GM18907 (cell line): ENCODE results near the gene SRSF8.
A peak's percentile ranks its signal among the peaks of the same experiment; 100 is the strongest.
"Not testable (repeated sequence)": the region's sequence is repeated elsewhere in the genome, so short reads cannot be mapped to it uniquely, and the experiment has no call there.

Experiments
- ATAC-seq: cut with Tn5 transposase; IDR thresholded peaks from one replicate; pipeline ENCODE4 v1.9.1; 2021; ENCODE audit warnings: mild to moderate bottlenecking, moderate library complexity; ENCODE audit not compliant: unreplicated experiment

The SRSF8 gene

DNA sequence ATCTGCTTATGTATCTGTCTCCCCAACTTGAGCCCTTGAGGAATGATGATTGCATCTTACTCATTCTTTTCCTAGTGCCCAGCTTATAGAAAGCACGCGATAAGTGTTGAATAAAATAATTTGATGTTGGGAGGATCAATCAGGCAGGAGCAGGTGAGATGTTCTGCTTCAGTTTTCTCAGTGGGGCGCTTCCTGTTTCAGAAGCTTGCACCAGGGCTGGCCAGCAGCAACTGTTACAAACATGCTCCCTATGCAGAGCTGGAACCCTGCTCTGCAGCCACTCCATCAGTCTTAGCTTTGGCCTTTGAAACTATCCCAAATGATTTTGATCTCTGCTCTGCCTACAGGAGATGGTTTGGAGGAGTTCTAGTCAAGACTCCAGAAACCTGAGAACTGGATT, 26.8 kb downstream of the SRSF8 start:
- ATAC-seq, result no peak

DNA sequence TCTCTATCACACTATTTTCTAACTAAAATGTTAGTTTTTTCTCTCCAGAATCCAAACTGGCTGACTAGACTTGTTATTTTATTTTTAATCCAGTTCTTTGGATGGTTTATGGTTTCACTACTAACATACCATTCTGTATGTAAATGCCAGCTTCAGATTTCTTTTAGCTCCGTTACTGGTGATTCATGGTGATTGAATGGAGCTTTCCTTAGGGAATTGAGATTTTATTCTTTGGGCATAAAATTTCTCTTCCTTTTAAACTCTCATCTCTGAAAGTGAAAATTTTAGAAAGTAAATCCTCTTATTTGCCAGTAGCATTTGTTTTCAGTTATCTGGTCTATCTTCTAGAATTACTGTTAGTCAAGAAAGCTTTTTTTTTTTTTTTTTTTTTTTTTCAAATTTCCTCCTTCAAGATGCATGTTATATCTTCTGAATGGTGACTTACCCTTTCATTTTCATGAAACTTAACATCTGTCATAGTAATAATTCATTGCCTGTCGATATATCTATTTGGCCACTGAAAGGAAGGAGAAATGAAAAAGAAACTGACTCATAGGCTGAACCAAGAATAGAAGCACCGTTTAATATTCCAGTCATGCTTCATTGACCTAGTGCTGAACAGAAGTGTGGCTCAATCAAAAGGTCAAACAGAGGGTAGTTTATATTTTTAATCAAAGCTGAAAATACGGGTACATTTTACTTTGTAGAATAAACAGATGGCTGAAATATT, 29.3 kb downstream of the SRSF8 start:
- ATAC-seq, result peak; percentile 88

DNA sequence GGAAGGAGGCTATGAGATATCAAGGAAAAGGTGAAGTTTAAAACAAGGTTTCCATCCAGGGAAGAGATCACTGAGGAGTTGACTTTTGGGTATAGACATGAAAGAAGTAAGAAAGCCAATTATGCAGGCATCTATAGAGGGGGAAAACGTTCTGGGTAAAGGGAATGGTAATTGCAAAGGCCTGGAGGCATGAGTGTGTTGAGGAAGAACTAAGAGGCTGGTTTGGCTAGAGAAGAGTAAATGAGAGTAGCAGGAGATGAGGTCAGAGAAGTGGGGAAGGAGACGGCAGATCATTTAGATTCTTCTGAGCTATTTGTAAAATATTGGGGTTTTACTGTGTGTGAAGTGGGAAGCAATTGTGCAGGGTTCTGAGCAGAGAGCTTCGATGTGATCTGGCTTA, 30.5 kb downstream of the SRSF8 start:
- ATAC-seq, result no peak

DNA sequence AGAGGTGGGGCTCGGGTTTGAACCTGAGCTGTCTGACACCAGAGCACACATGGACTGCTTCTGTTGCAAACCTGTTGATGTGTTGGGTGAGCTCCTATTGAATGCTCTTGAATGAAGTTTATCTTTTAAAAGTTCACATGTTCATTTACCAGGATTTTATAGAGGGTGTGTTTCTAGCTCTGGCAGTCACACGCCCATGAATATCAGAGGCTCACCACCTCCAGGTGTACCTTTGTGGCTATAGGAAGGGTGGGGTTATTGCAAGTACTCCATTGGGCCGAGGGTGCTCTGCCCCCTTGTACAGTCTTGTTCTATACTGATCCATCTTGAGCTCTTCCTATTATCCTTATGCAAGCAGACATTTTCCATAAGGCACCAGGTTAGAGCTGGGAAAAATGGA, 32.1 kb downstream of the SRSF8 start:
- ATAC-seq, result no peak

DNA sequence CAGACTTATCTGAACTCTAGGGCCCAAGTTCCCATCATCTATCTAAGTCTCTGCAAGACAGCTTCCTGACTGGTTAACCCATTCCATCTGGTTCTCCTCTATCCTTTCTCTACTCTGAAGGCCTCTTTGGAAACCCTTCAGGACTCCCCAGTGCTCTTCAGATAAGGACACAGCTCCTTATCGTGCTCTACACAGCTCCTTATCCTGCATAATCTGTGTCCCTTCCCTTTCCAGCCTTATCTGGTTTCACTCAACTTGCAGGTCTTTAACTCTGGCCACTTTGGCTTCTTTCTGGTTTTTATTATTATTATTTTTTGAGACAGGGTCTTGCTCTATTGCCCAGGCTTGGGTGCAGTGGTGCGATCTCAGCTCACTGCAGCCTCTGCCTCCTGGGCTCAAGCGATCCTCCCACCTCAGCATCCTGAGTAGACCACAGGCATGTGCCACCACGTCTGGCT, 33.5 kb downstream of the SRSF8 start:
- ATAC-seq, result no peak

DNA sequence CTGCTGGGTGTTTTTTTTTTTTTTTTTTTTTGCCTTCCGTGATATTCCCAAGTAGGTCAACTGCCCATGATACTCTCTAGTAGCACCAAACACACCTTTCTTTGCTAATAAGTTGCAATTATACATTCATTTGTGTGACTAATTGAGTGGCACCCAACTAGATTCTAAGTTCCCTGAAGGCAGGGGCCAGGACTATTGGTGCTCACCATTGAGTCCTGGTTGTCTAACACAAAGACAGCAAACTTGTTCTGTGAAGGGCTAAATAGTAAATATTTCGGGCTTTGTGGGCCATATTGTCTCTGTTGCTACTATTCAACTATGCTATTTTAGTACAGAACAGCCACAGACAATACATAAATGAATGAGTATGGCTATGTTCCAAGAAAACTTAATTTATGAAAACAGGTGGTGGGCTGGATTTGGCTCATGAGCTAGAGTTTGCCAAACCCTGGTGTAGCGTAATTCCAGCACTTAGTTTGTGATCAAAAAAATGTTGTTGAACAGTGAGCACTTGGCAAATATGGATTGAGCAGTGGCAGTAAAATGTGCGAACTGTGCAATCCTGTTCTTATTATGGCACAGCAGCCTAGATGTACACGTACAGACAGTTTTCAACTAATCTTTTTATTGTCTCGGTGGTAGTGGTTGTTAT, 34.3 kb downstream of the SRSF8 start:
- no peak for ATAC-seq

DNA sequence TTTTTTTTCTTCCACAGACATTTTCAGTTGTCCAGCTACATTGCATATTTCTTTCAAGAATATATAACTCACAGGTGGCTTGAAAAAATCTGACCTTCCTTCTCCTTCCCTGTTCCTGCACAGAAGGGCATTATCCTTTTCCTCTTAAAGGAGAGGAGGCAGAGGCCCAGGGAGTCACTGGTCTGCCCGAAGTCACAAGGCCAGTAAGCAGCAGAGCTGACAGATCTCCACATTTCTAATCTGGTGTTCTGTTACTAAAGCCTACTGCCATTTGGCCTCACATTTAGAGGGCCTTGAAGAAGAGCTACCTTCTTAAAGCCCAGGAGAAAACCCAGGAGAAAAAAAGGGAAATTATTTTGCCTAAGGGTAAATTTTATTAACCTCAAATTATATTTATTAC, 35.2 kb downstream of the SRSF8 start:
- no peak for ATAC-seq

DNA sequence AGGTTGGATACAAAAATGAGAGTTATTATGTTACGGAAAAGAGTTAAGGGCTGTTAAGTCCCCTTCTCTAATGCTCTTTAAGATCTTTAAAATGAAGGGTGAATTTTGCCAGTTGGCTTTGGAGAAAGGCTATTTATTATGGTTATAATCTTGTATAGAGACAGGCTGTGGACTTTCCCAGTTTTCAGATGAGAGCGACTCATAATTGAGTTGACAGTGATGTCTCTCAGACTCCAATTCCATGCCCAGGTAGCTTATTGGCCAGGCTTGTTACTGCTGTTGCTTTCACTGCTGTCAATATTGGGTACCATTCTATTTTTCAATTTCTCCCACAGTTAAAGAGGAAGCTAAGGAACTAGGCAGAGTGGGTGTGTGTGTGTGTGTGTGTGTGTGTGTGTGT, 36.0 kb downstream of the SRSF8 start:
- ATAC-seq, result no peak

DNA sequence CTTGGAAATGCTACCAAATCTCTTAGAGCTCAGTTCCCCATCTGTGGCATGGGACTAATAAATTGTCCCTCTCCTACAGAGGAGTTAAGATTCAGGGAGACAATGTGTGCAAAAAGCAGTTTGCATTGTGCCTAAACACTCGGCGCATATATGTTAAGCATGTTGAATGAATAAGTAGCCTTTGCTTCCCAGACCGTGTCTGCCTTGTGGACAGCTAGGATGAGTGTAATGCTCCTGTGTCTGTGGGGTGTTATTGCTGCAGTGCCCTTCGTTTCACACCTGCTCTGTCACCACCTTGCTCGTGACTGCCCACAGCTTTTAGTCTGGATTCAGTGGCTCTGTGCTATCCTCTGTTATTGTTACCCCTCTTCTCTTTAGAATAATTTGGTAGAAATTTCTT, 37.0 kb downstream of the SRSF8 start:
- no peak for ATAC-seq

DNA sequence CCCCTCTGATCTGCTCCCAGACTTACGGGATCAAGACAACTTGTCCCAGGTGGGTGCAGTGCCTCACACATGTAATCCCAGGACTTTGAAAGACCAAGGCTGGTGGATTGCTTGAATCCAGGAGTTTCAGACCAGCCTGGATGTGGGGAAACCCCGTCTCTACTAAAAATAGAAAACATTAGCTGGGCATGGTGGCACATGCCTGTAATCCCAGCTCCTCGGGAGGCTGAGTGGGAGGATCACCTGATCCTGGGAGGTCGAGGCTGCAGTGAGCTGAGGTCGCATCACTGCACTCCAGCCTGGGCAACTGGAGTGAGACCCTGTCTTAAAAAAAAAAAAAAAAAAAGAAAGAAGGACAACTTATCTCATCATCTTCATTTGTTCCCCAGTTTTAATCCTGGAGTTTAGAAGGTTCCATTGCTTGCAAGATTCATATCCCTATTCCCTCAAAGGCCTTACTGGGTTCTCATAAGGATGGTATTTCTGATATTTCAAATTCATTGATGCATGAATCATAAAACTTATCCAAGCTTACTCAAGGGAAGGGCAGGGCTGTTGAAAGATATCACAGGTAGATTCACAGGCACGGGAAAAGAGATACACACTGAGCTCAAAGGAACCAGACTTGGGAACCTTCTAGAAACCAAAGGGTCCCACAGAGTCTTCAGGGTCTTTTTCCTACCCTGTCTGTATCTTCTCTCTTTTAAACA, 37.6 kb downstream of the SRSF8 start:
- no peak for ATAC-seq

DNA sequence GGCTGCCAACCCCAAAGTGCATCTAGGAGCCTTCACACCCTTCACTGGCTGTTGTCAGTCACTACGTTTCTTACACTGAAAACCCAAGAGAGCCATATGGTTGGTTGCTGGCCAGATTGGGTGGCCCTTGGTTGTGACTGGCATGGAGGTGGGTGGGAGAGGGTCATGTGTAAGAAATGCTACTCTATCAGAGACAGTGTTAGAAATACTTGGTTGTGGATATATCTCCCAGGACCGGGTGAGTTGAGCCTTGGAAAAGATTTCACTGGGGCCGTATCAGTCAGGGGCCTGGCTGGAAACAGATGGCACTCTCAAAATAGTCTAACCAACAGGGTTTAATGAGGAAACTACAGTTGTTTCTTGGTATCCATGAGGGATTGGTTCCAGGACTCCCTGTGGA, 38.1 kb downstream of the SRSF8 start:
- no peak for ATAC-seq

DNA sequence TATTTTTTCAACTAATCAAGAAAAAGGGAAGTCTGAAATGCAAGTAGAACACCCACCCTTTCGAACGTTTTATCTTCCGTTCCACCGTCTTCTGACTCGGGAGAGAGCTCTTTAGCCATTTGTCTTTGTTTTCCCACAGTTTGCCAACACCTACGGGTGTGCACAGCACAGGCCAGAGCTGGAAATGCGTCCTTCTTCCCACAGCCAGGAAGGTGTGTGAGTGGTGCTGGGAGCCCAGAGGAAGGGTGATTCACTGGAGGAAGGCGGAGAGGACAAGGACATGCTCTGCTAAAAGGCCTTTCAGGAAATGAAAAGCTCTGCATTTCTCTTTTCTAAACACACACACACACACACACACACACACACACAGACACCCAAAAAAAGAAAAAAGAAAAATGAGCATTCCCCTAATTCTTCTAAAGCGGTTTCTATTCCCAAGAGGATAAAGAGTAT, 41.5 kb downstream of the SRSF8 start:
- no peak for ATAC-seq

DNA sequence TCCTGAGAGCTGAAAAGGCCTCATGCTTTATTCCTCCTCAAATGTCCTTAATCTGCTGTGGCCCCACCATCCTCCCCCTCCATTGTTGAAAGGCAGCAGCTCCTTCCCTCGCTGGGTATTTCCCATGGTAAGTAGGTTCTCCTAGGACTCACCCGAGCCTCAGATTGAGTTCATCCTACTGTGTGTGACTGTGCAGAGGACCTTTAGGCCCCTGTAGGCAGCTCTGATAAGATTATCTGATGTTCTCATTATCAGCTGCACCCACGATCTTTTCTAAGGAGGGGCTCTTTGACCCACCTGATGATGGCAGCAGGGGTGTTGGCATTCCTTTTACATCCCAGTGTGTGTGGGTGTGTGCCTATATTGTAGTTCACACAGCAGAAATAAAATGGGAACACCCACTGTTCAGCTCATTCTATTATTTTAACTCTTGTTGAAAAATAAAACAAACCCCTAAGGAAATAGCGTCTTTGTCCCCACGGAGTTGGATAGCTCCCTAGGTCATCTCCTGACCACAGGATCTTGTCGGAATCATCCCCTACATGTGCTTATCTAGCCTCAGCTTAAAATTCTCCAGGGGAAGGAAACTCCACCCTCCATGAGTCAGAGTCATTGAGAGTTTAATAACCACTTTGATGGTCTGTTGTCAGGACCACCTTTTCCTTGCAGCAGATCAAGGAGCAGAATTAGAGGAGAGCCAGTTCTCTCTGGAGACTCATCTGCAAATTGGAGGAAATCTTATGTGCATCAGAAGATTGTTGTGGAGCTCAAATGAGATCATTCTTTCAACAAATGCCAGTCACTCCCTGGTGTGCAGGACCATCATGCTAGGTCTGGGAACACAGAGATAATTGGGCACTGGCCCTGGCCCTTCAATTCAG, 42.2 kb downstream of the SRSF8 start:
- ATAC-seq, result no peak

DNA sequence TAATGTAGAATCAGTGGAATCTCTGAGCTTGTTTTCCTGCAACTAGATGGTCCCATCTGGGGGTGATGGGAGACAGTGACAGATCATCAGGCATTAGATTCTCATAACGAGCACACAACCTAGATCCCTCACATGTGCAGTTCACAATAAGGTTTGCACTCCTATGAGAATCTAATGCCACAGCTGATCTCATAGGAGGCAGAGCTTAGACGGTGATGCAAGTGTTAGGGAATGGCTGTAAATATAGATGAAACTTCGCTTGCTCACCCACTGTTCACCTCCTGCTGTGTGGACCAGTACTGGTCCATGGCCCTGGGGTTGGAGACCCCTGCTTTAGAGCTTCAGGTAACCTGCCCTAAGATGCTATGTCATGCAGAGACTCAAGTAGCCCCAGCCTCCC, 44.8 kb downstream of the SRSF8 start:
- ATAC-seq, result not testable (repeated sequence)

DNA sequence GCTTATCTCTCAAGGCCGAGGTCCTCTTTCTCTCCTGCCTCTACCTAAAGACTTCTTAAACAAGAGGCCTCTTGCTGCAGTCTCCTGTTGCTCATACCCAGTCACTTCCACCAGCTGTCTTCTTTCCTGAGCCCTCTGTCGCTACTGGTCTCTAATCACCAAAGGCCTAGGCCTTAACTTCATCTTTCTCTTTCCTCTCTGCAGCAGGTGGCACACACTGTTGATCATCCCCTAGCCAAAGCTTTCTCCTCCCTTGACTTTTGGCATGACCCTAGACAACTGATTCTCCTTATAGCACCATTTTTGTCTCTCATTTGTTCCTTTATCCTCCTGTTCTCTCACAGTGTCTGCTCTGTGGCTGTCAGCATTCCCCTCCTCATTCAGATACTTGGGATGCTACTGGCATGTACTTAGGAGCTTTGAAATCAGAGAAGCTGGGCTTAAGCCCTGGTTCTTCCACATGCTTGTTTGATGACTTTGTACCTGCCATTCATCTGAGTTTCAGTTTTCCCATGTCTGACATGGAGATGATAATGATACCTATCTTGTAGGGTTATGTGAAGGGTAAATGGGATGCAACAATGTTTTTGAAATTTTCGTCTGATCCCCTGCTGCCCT, 45.3 kb downstream of the SRSF8 start:
- no peak for ATAC-seq

DNA sequence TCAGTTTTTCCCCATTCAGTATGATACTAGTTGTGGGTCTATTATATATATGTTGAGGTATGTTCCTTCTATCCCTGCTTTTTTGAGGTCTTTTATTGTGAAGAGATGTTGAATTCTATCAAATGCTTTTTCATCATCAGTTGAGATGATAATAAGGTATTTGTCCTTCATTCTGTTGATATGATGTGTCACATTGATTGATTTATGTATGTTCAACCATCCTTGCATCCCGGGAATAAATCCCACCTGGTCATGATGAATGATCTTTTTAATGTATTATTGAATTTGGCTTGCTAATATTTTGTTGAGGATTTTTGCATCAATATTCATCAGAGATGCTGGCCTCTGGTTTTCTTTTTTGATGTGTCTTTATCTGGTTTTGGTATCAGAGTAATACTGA, 48.9 kb downstream of the SRSF8 start:
- ATAC-seq, result no peak

DNA sequence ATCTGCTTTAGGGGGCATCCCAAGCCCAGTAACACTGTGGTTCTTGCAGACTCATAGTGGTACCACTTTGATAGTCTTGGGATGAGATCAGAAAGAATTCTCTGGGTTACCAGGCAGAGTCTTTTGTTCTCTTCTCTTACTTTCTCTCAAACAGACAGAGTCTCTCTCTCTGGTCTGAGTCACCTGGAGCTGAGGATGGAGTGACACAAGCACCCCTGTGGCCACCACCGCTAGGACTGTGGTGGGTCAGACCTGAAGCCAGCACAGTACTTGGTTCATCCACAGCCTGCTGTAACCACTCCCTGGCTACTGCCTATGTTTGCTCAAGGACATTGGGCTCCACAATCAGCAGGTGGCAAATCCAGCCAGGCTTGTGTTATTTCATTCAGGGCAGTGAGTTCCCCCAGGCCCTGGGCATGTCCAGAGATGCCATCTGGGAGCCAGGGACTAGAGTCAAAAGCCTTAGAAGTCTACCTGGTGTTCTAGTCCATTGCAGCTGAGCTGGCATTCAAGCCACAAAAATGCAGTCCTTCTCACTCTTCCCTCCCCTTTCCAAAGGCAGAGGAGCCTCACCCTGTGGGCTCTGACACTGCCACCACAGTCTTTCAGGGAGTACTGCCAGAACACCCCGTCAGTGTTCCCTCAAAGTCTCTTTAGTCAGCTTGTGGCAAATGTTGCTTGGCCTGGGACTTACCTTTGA, 52.8 kb downstream of the SRSF8 start:
- ATAC-seq, result no peak
